ENCODE measurements around the gene TSPAN17. TPM values are rescaled to one million over a fixed set of nuclear protein-coding genes. Genes with fewer than 3 reads are reported as not detected.

TSPAN17 gene
- total RNA-seq, 1 donor from 2014 or later: 57.5 TPM

- no peaks in the 10 kb centered on the region for H3K36me3 Mint-ChIP-seq (ENCODE audit: low read depth, unreplicated experiment)
Measured at GRCh38 chr5:176691524-176691923, 44.2 kb downstream of the TSPAN17 start.

GRCh38 chr5:176692326-176692725 is 45.0 kb downstream of the TSPAN17 start:
- H3K4me1 Mint-ChIP-seq (ENCODE audit: unreplicated experiment): peaks cover 25% of the 10 kb centered on the region
- H3K4me3 Mint-ChIP-seq (ENCODE audit: unreplicated experiment): no peak overlapping the region
- TF ChIP-seq CTCF (IDR thresholded peaks at IDR 0.05; ENCODE audit: unreplicated experiment): no peak

More at GRCh38 chr5:176691524-176691923, 44.2 kb downstream of the TSPAN17 start:
- Mint-ChIP-seq H3K4me1 (ENCODE audit: unreplicated experiment) (peaks cover 19% of the 10 kb centered on the region), H3K27me3 (ENCODE audit: unreplicated experiment) (peaks cover 21% of the 10 kb centered on the region), H3K27ac (ENCODE audit: unreplicated experiment) (no peak overlapping the region), H3K4me3 (ENCODE audit: unreplicated experiment) (no peak overlapping the region), H3K9me3 (ENCODE audit: unreplicated experiment) (no peaks in the 10 kb centered on the region)
- TF ChIP-seq CTCF (IDR thresholded peaks at IDR 0.05; ENCODE audit: unreplicated experiment): no peak
- DNase-seq (ENCODE audit: low spot score): no peak

DNA sequence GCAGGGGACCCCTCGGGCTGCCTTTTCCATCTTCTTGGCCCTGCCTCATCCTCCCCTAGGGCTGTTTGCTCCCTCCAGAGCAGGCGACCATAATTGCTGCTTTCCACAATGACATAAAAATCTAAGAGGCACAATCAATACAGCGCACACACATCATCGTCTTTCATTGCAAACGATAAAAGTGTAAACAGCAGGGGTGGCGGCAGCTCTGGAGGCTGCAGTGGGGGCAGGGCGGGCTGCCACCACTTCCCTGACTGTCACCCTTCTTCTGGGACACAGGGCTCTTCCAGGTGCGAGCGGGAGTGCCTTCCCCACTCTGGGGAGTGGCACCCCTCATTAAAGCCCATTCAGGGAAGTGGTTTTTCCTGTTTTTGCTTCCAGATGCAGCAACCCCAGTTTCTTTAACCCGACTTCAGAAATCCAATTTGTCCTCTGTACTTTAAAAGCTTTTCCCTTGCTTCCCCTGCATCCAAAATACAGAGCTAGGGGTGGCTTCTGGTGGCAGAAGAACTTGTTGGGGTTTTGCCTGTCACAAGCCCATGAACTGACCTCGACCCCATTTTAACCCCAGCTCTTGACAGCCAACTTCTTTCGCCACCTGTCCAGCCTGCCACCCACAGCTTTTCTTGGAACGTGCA is 45.7 kb downstream of the TSPAN17 start:
- Mint-ChIP-seq H3K4me1 (ENCODE audit: unreplicated experiment) (peaks cover 25% of the 10 kb centered on the region), H3K9me3 (ENCODE audit: unreplicated experiment) (no peaks in the 10 kb centered on the region), H3K36me3 (ENCODE audit: low read depth, unreplicated experiment) (no peaks in the 10 kb centered on the region), H3K27ac (ENCODE audit: unreplicated experiment) (no peak overlapping the region), H3K4me3 (ENCODE audit: unreplicated experiment) (no peak overlapping the region), H3K27me3 (ENCODE audit: unreplicated experiment) (peaks cover 26% of the 10 kb centered on the region)
- DNase-seq (ENCODE audit: low spot score): no peak
- no peak for TF ChIP-seq CTCF (IDR thresholded peaks at IDR 0.05; ENCODE audit: unreplicated experiment)

More at GRCh38 chr5:176692326-176692725, 45.0 kb downstream of the TSPAN17 start:
- no peak for DNase-seq (ENCODE audit: low spot score)
- H3K27ac Mint-ChIP-seq (ENCODE audit: unreplicated experiment): no peak overlapping the region
- peaks cover 26% of the 10 kb centered on the region for H3K27me3 Mint-ChIP-seq (ENCODE audit: unreplicated experiment)
- H3K36me3 Mint-ChIP-seq (ENCODE audit: low read depth, unreplicated experiment): no peaks in the 10 kb centered on the region
- no peaks in the 10 kb centered on the region for H3K9me3 Mint-ChIP-seq (ENCODE audit: unreplicated experiment)

GRCh38 chr5:176693477-176693851 is 46.2 kb downstream of the TSPAN17 start:
- Mint-ChIP-seq H3K4me3 (ENCODE audit: unreplicated experiment) (no peak overlapping the region), H3K4me1 (ENCODE audit: unreplicated experiment) (peaks cover 25% of the 10 kb centered on the region), H3K27ac (ENCODE audit: unreplicated experiment) (no peak overlapping the region), H3K27me3 (ENCODE audit: unreplicated experiment) (peaks cover 26% of the 10 kb centered on the region), H3K9me3 (ENCODE audit: unreplicated experiment) (no peaks in the 10 kb centered on the region), H3K36me3 (ENCODE audit: low read depth, unreplicated experiment) (no peaks in the 10 kb centered on the region)
- no peak for TF ChIP-seq CTCF (IDR thresholded peaks at IDR 0.05; ENCODE audit: unreplicated experiment)
- DNase-seq (ENCODE audit: low spot score): no peak

DNA sequence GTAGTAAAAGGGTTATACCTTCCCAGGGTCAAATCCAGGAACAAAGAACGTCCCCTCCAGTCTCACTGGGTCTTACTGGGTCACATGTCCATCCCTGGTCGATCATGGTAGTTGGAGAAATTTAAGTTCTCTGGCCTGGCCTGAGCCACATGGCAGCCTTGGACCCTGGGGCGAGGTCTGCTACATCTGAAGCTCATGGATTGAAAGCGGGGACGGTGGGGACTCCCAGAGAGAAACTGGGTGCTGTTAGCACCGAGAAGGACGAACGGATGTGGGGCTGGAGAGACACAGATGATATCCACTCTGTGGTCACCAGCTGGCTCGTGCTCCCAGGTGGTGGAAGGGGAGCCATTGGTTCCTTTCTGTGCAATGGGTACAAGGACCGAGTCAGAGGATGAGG is 46.9 kb downstream of the TSPAN17 start:
- no peak overlapping the region for H3K27ac Mint-ChIP-seq (ENCODE audit: unreplicated experiment)
- H3K4me3 Mint-ChIP-seq (ENCODE audit: unreplicated experiment): no peak overlapping the region
- H3K27me3 Mint-ChIP-seq (ENCODE audit: unreplicated experiment): peaks cover 26% of the 10 kb centered on the region
- no peak for TF ChIP-seq CTCF (IDR thresholded peaks at IDR 0.05; ENCODE audit: unreplicated experiment)
- no peaks in the 10 kb centered on the region for H3K36me3 Mint-ChIP-seq (ENCODE audit: low read depth, unreplicated experiment)
- DNase-seq (ENCODE audit: low spot score): no peak
- no peaks in the 10 kb centered on the region for H3K9me3 Mint-ChIP-seq (ENCODE audit: unreplicated experiment)
- peaks cover 25% of the 10 kb centered on the region for H3K4me1 Mint-ChIP-seq (ENCODE audit: unreplicated experiment)

Measured in endothelial cell (in vitro differentiated cells).